ENCODE measurements around the gene IL1R2. TPM values are rescaled to one million over a fixed set of nuclear protein-coding genes. Genes with fewer than 3 reads are reported as not detected.

Gene IL1R2
- total and polyA plus RNA-seq, 4 donors: 7.3 to 902 (median 64.1) TPM

GRCh38 chr2:102043560-102043959, 51.8 kb downstream of the IL1R2 start:
- Histone ChIP-seq H3K36me3 (ENCODE audit: control insufficient read depth in 4 of 4, insufficient read depth in 4 of 4, low read length in 4 of 4) (no peaks in the 10 kb centered on the region), H3K4me3 (no peak overlapping the region), H3K27ac (ENCODE audit: low read depth in 1 of 2, low read length in 1 of 2) (no peak overlapping the region), H3K9ac (ENCODE audit: insufficient read depth in 1 of 2, low read length in 2 of 2) (no peak overlapping the region), H3K27me3 (ENCODE audit: control insufficient read depth in 3 of 3, insufficient read depth in 3 of 3, low read length in 2 of 3) (no peaks in the 10 kb centered on the region), H3K9me3 (ENCODE audit: control insufficient read depth in 4 of 4, insufficient read depth in 3 of 4, low read length in 3 of 4) (no peaks in the 10 kb centered on the region), H3K4me1 (ENCODE audit: control insufficient read depth in 5 of 5, insufficient read depth in 5 of 5, low read length in 5 of 5) (peaks cover 0 to 31% (median 11%) of the 10 kb centered on the region in 5 donors)
- DNase-seq (no peak), ATAC-seq (ENCODE audit: insufficient read depth, low FRiP score) (no peak)
- 100% methylated on average over 1 of the region's 1 CpG for WGBS, 2 donors
- TF ChIP-seq CTCF (IDR thresholded peaks at IDR 0.05; ENCODE audit: control extremely low read depth, extremely low read depth): no peak

- peaks cover 0 to 39% (median 16%) of the 10 kb centered on the region in 5 donors for H3K4me1 ChIP-seq (ENCODE audit: control insufficient read depth in 5 of 5, insufficient read depth in 5 of 5, low read length in 5 of 5)
- no peak for ATAC-seq (ENCODE audit: insufficient read depth, low FRiP score)
- TF ChIP-seq CTCF (IDR thresholded peaks at IDR 0.05; ENCODE audit: control extremely low read depth, extremely low read depth): no peak
These were observed 52.6 kb downstream of the IL1R2 start for GRCh38 chr2:102044235-102044896.

GRCh38 chr2:102044967-102045489, 53.3 kb downstream of the IL1R2 start:
- H3K9me3 ChIP-seq (ENCODE audit: control insufficient read depth in 4 of 4, insufficient read depth in 3 of 4, low read length in 3 of 4): no peaks in the 10 kb centered on the region
- H3K27ac ChIP-seq (ENCODE audit: low read depth in 1 of 2, low read length in 1 of 2): no peak overlapping the region
- no peak for TF ChIP-seq CTCF (IDR thresholded peaks at IDR 0.05; ENCODE audit: control extremely low read depth, extremely low read depth)
- ATAC-seq (ENCODE audit: insufficient read depth, low FRiP score) (no peak), DNase-seq (no peak)
- H3K4me3 ChIP-seq: no peak overlapping the region
- H3K9ac ChIP-seq (ENCODE audit: insufficient read depth in 1 of 2, low read length in 2 of 2): no peak overlapping the region
- no peaks in the 10 kb centered on the region for H3K36me3 ChIP-seq (ENCODE audit: control insufficient read depth in 4 of 4, insufficient read depth in 4 of 4, low read length in 4 of 4)
- no peaks in the 10 kb centered on the region for H3K27me3 ChIP-seq (ENCODE audit: control insufficient read depth in 3 of 3, insufficient read depth in 3 of 3, low read length in 2 of 3)
- WGBS, 2 donors: 79 to 81% methylated on average over 2 of the region's 2 CpGs
- H3K4me1 ChIP-seq (ENCODE audit: control insufficient read depth in 5 of 5, insufficient read depth in 5 of 5, low read length in 5 of 5): peaks cover 2 to 46% (median 16%) of the 10 kb centered on the region in 5 donors

More at GRCh38 chr2:102044235-102044896, 52.6 kb downstream of the IL1R2 start:
- Histone ChIP-seq H3K27ac (ENCODE audit: low read depth in 1 of 2, low read length in 1 of 2) (no peak overlapping the region), H3K9ac (ENCODE audit: insufficient read depth in 1 of 2, low read length in 2 of 2) (no peak overlapping the region), H3K36me3 (ENCODE audit: control insufficient read depth in 4 of 4, insufficient read depth in 4 of 4, low read length in 4 of 4) (no peaks in the 10 kb centered on the region), H3K4me3 (no peak overlapping the region), H3K9me3 (ENCODE audit: control insufficient read depth in 4 of 4, insufficient read depth in 3 of 4, low read length in 3 of 4) (no peaks in the 10 kb centered on the region), H3K27me3 (ENCODE audit: control insufficient read depth in 3 of 3, insufficient read depth in 3 of 3, low read length in 2 of 3) (no peaks in the 10 kb centered on the region)
- no peak for DNase-seq
- 69 to 78% methylated on average over 1 of the region's 1 CpG for WGBS, 2 donors
